NT2/D1 (cell line): ENCODE data around the gene SLFN14.

Experiments used
- SUZ12 ChIP-seq: IDR thresholded peaks from 2 replicates; pipeline ENCODE4 v1.6.1; 2011; ENCODE audit not compliant: insufficient read length, insufficient read depth; ENCODE audit errors: extremely low read depth
- YY1 ChIP-seq: IDR thresholded peaks from 2 replicates; pipeline ENCODE4 v1.6.1; 2011; ENCODE audit not compliant: insufficient read length, insufficient read depth
- ZNF274 ChIP-seq: IDR thresholded peaks from 2 replicates; pipeline ENCODE4 v1.6.1; 2011; ENCODE audit warnings: mild to moderate bottlenecking, low read depth, low read length

GRCh38 chr17:35555691-35556090, 4.9 kb downstream of the SLFN14 start:
- TF ChIP-seq YY1 (no peak), ZNF274 (no peak), SUZ12 (no peak)
